Activated CD4-positive, alpha-beta T cell treated with anti-CD3 and anti-CD28 coated beads for 24 hours (primary cell): ENCODE measurements around the gene EXOC4.
"Not testable (repeated sequence)": the region's sequence is repeated elsewhere in the genome, so short reads cannot be mapped to it uniquely, and the experiment has no call there.

ENCODE experiments used
- DNase-seq, 2 donors: peaks; one replicate each; pipeline ENCODE4 v3.0.0-alpha.2; 2020; ENCODE audit warnings: low read depth in 2 of 2

Gene EXOC4

GRCh38 chr7:133315332-133316040 is 62.6 kb downstream of the EXOC4 start:
- no peak for DNase-seq

GRCh38 chr7:133319842-133320241 is 67.0 kb downstream of the EXOC4 start:
- no peak for DNase-seq

GRCh38 chr7:133320891-133321290 is 68.0 kb downstream of the EXOC4 start:
- DNase-seq: no peak

GRCh38 chr7:133321366-133321765 is 68.5 kb downstream of the EXOC4 start:
- DNase-seq: not testable (repeated sequence)

- DNase-seq: not testable (repeated sequence)
Observed at GRCh38 chr7:133326745-133327144, 73.9 kb downstream of the EXOC4 start.

GRCh38 chr7:133328021-133328420 is 75.1 kb downstream of the EXOC4 start:
- not testable (repeated sequence) for DNase-seq

- no peak for DNase-seq
Observed at GRCh38 chr7:133330085-133330484, 77.2 kb downstream of the EXOC4 start.

GRCh38 chr7:133331861-133332260 is 79.0 kb downstream of the EXOC4 start:
- DNase-seq: no peak

- DNase-seq: no peak
Observed at GRCh38 chr7:133339772-133340171, 86.9 kb downstream of the EXOC4 start.

GRCh38 chr7:133344275-133344674 is 91.4 kb downstream of the EXOC4 start:
- DNase-seq: no peak

GRCh38 chr7:133345690-133346421 is 93.0 kb downstream of the EXOC4 start:
- DNase-seq: no peak

- DNase-seq: no peak
Observed at GRCh38 chr7:133348250-133348649, 95.4 kb downstream of the EXOC4 start.

- DNase-seq: no peak
Observed at GRCh38 chr7:133349101-133349500, 96.2 kb downstream of the EXOC4 start.

GRCh38 chr7:133352430-133352829 is 99.6 kb downstream of the EXOC4 start:
- DNase-seq: no peak

- no peak for DNase-seq
Observed at GRCh38 chr7:133353775-133354174, 100.9 kb downstream of the EXOC4 start.

GRCh38 chr7:133354546-133355324 is 101.9 kb downstream of the EXOC4 start:
- no peak for DNase-seq

- DNase-seq: no peak
Observed at GRCh38 chr7:133355325-133355708, 102.4 kb downstream of the EXOC4 start.

- DNase-seq: no peak
Observed at GRCh38 chr7:133355822-133356221, 102.9 kb downstream of the EXOC4 start.

- no peak for DNase-seq
Observed at GRCh38 chr7:133358708-133359107, 105.8 kb downstream of the EXOC4 start.

- DNase-seq: no peak
Observed at GRCh38 chr7:133359449-133359848, 106.6 kb downstream of the EXOC4 start.

- DNase-seq: no peak
Observed at GRCh38 chr7:133360201-133360600, 107.3 kb downstream of the EXOC4 start.

GRCh38 chr7:133361806-133362205 is 108.9 kb downstream of the EXOC4 start:
- DNase-seq: no peak
